ENCODE data around the gene APOBEC3B.
"Not testable (repeated sequence)": the region's sequence is repeated elsewhere in the genome, so short reads cannot be mapped to it uniquely, and the experiment has no call there.

Gene APOBEC3B

GRCh38 chr22:38981992-38982927 lies at the start of gene APOBEC3B:
Gene APOBEC3B, plus strand, starts transcription at chr22:38982347. Its CDS starts 107 bp downstream, at chr22:38982454.
- DNase-seq = peak; percentile 59 to 75

GRCh38 chr22:38935023-38935422 lies 47.1 kb upstream of the APOBEC3B start:
- DNase-seq = no peak

- no peak for DNase-seq
Observed at GRCh38 chr22:38935616-38936015, 46.5 kb upstream of the APOBEC3B start.

DNA sequence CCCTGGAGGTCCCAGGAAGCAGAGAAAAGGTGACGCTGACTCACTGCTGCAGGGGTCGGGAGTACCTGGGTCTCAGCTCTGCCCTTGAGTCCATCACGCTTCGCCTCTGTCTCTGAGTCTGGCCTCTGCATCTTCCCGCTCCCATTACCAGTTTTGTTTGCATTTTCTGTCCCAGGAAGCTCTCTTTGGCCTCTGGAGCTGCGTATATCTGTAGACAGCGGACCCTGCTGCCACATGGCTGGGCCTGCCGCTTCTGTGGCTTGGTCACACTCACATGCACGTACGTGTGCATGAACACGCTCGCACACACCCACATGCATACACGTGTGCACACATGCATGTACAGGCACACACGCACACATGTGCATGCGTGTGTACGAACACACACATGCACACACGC lies 45.6 kb upstream of the APOBEC3B start:
- no peak for DNase-seq

DNA sequence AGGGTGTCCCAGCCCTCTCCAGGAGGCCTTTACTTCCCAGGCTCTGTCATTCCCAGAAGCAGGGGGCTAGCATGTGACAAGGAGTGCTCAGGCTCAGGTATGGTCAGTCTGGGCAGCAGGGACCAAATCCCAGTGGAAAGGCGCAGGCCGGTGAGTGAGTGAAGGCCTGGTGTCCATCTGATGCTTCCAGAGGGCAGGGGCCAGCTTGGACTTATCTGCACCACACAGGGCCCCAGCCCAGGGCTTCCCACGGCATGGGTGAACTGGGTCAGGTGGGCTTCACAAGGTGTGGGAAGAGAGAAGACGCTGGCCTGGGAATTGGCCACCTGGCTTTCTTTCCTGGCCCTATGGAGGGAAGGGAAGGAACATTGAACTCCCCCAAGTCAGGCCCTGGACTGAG lies 45.1 kb upstream of the APOBEC3B start:
- no peak for DNase-seq

- DNase-seq = no peak
Observed at GRCh38 chr22:38937541-38937940, 44.6 kb upstream of the APOBEC3B start.

DNA sequence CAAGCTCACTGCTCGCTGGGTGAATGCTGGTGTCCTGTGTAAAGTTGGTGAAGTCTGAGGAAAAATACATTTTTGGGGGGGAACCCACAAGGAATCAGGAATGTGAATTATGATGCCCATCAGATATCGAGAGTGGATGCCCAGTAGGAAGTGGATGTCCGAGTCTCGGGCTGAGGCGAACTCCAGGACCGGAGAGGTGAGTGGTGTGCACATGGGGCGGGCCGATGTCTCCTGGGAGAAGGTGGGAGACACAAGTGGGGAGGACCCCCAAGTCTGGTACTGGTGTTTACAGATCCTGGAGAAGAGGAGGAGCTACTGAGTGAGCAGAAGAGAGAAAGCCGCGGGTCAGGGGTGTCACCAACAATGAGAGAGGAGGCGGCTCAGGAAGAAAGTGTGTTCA lies 43.9 kb upstream of the APOBEC3B start:
- DNase-seq = no peak

DNA sequence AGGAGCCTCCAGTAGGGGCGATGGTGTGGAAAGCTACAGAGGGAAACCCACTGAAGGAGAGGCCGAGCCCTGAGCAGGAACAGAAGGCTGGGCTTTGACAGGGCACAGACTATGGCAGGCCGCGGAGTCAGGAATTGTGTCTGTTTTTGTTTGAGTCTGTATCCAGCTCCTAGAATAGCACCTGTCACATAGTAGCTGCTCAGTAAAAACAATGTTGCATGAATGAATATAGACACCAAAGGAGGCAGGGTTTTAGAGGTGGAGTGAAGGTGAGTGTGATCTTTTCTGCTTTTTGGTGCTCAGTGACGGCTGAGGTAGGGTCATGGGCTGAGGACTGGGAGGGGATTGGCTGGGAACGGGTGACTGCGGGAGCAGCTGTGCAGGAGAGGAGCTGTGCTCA lies 43.2 kb upstream of the APOBEC3B start:
- DNase-seq = no peak

- no peak for DNase-seq
Observed at GRCh38 chr22:38940811-38941384, 41.2 kb upstream of the APOBEC3B start.

- DNase-seq = peak; percentile 26 to 77
Observed at GRCh38 chr22:38941488-38941987, 40.6 kb upstream of the APOBEC3B start.

GRCh38 chr22:38942702-38943101 lies 39.4 kb upstream of the APOBEC3B start:
- DNase-seq = no peak

GRCh38 chr22:38943201-38943600 lies 38.9 kb upstream of the APOBEC3B start:
- DNase-seq = peak in 1 of 2 donors; percentile 32

- no peak for DNase-seq
Observed at GRCh38 chr22:38943882-38944281, 38.3 kb upstream of the APOBEC3B start.

DNA sequence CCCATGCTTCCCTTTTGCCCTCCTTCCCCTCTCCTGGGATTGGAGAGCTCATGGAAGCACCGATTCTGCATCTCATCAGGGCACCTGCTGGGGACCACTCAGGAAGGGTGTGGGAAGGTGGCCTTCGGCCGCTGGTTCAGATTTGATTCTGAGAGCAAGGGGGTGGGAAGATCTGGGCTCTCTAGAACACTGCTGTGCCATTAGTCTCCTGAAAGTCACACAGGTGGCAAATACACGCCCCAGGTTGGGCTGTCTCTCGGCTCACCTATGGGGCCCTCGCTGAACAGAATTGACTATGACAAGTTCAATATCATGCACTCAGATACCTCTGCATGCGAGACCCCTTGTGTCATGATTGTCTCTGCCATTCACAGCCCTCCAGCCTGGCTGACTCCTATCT lies 37.5 kb upstream of the APOBEC3B start:
- no peak for DNase-seq

DNA sequence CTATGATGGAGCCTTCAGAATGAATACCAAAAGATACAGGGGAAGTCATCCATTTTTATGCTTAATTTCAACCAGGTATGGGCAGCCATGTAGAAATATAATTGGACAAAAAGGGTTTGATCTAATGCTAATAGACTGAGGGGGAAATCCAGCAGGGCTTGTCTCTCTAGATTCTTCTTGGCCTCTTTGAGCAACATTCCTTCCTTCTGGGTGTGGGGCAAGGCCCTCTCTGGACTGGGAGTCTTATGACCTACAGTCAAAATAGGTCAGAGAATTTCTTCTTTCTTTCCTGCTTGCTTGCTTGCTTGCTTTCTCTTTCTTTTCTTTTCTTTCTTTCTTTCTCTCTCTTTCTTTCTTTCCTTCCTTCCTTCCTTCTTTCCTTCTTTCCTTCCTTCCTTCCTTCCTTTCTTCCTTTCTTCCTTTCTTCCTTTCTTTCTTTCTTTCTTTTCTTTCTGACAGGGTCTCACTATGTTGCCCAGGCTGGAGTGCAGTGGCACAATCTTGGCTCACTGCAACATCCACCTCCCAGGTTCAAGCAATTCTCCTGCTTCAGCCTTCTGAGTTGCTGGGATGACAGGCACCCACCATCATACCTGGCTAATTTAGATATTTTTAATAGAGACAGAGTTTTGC lies 36.3 kb upstream of the APOBEC3B start:
- DNase-seq = not testable (repeated sequence)

DNA sequence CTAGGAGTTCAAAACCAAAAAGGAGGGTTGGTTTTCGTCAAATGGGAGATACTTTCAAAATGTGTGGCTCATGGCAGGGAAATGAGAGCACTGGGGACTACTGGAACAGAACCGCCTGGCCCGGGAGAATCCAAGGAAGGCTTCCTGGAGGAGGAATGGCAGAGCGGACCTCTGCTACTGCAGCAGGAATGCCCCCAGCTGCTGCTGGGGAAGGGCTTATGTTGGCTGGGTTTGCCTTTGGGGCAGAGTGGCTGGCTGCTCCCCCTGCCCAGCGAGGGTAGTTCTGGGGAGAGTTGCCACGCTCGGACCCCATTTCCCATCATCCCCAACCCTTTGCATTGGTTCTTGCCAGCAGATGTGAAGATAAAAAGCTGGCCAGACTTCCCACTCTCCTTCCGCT lies 35.4 kb upstream of the APOBEC3B start:
- no peak for DNase-seq

DNA sequence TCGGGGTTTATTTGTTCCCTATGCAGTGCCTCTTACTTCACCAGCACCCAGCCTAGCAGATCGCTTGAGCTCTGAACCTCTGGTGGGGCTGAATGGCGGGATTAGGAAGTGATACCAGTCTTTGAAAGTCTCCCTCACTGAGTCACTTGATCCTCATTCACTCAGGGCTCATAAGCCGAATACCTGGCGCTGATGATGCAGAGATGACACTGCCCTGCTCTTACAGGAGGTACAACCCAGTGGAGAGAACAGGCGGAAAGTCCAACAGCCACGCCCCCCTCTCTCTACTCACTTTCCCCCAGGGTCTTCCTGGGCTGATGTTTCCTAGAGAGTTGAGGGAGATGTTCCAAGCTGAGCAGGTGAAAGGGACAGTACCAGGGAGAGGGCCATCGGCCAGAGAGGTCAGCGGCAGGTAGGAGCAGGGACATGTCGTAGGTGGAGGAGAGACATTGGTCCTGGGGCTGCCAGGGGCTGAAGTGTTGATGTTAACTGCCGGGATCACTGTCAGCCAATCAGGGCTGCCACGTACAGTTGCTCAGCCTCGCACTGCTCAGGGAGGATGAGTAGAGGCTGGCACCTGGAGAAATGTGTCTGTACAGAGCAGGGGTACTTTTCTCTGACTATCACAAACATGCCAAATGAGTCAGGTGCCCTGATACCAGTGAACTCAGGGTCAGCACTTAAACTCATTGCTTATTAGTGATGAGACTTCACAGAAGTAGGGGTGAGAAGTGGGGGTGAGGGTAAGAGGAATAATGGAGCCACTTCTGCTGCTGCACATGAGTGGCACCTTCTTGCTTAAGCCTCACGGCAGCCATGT lies 34.6 kb upstream of the APOBEC3B start:
- no peak for DNase-seq

DNA sequence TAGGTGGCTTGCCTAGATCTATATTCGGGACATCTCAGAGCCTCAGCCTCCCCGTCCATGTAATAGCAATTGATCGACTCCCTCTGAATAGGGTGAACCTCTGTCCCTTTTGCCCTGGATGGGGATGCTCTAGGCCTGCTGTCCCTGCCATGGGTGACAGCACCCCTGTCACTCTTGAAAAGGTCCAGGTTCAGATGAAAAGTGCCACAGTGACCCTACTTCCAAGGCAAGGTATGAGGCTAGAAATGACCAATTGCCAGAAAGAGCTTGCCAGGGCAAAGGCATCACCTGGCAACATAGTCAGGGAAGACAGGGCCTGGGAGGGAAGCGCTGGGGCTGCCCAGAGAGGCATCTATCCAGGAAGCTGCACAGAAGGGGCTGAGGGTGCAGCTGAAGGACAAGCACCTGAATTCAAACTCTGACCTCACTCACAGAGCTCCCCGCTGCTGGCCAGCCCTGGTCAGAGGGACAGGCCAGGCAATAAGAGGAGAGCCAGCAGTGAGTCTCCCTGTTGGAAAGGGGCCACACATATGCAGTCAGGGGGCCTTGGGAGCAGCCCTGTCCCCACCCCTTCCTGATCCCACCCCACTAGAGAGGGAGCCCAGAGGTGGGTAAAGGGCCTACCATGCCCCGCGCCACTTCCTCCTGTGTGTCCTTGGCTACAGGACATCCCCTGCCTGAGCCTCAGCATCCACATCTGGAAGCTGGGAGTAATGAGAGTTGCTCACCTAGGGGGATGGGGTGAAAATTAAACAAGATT lies 33.8 kb upstream of the APOBEC3B start:
- DNase-seq = no peak

- DNase-seq = no peak
Observed at GRCh38 chr22:38949889-38950405, 32.2 kb upstream of the APOBEC3B start.

GRCh38 chr22:38950527-38951295 lies 31.4 kb upstream of the APOBEC3B start:
- DNase-seq = no peak

DNA sequence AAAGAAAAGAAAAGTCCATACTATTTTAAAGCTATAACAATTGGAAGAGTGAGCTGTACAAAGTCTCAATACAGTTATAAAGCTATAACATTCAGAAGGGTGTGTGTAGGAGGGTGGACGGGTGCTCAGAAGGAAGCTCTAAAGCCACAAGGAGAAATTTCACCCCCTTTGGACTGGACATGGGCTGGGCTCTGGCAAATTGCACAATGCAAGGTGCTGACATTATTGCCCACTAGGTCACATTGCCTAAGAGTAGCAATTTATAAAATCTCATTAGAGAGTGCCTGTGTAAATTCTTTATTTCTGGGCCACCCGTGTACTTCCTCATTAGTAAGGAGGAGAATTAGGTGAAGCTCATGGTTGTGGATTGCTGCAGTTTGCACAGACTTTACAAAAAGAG lies 30.4 kb upstream of the APOBEC3B start:
- DNase-seq = no peak
